ENCODE data around the gene DNAJC30.

DNAJC30 gene

DNA sequence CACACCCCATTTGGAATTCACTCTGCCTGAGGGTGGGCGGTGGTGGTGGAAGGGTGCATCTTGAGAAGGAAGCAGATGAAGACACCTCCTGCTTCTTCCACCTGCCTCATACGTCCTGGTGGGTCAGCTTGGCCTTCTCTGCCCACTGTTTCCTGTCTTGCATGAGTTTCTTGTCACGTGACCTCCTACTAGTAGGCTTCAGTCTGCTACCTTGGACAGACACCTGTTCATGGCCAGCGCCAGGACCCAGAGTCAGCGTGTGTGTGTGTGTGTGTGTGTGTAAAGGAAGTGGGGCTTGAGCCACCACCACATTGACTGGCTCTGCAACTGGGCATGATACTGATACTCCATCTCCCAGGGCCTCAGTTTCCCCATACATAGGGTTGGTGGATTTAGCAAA, 32.7 kb downstream of the DNAJC30 start:
- TF ChIP-seq, protein P1, sequence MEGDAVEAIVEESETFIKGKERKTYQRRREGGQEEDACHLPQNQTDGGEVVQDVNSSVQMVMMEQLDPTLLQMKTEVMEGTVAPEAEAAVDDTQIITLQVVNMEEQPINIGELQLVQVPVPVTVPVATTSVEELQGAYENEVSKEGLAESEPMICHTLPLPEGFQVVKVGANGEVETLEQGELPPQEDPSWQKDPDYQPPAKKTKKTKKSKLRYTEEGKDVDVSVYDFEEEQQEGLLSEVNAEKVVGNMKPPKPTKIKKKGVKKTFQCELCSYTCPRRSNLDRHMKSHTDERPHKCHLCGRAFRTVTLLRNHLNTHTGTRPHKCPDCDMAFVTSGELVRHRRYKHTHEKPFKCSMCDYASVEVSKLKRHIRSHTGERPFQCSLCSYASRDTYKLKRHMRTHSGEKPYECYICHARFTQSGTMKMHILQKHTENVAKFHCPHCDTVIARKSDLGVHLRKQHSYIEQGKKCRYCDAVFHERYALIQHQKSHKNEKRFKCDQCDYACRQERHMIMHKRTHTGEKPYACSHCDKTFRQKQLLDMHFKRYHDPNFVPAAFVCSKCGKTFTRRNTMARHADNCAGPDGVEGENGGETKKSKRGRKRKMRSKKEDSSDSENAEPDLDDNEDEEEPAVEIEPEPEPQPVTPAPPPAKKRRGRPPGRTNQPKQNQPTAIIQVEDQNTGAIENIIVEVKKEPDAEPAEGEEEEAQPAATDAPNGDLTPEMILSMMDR (IDR thresholded peaks at IDR 0.05; ENCODE audit: extremely low read depth, missing control alignments), result no peak
- DNase-seq (ENCODE audit: low spot score), result no peak

DNA sequence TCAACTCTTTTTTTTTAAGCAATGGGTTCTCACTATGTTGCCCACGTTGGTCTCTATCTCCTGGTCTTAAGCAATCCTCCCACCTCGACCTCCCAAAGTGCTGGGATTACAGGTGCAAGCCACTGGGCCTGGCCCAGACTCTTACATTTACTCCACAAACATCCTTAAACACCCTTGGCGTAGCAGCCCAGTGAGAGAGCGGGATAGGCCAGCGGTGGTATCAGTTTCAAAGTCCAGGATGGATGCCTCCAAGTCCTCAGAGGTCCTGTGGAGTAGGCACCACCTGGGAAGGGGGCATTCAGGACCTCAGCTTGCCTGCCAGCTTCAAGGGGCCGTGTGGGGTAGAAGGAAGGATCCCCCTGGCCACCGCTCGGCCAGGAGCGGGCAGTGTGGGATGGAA, 33.7 kb downstream of the DNAJC30 start:
- no peak for DNase-seq (ENCODE audit: low spot score)
- TF ChIP-seq, protein P1 (IDR thresholded peaks at IDR 0.05; ENCODE audit: extremely low read depth, missing control alignments), result no peak

DNA sequence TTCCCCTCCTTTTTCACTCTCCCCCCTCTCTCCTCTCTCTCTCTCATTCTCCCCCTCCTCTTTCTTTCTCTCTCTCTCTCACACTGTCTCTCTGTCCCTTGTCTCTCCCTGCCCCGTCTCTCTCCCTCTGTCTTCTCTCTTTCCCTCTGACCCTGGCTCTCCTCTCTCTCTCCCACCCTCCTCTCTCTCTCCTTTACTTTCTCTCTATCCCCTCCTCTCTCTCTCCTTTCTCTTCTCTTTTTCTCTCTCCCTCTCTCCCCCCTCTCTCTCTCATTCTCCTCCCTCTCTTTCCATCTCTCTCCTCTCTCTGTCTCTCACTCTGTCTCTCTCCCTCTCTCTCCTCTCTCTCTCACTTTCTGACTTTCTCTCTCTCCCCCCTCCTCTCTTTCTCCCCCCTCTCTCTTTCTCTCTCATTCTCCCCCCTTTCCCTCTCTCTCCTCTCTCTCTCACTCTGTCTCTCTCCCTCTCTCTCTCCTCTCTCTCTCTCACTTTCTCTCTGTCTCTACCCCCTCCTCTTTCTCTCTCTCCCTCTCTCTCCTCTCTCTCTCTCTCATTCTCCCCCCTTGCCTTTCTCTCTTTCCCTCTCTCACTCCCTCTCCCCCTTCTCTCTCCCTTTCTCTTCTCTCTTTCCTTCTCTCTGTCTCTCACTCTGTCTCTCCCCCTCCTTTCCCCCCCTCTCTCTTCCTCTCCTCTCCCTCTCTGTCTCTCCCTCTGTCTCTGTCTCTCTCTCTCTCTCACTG, 34.5 kb downstream of the DNAJC30 start:
- TF ChIP-seq, protein P1 (IDR thresholded peaks at IDR 0.05; ENCODE audit: extremely low read depth, missing control alignments), result no peak
- no peak for DNase-seq (ENCODE audit: low spot score)

DNA sequence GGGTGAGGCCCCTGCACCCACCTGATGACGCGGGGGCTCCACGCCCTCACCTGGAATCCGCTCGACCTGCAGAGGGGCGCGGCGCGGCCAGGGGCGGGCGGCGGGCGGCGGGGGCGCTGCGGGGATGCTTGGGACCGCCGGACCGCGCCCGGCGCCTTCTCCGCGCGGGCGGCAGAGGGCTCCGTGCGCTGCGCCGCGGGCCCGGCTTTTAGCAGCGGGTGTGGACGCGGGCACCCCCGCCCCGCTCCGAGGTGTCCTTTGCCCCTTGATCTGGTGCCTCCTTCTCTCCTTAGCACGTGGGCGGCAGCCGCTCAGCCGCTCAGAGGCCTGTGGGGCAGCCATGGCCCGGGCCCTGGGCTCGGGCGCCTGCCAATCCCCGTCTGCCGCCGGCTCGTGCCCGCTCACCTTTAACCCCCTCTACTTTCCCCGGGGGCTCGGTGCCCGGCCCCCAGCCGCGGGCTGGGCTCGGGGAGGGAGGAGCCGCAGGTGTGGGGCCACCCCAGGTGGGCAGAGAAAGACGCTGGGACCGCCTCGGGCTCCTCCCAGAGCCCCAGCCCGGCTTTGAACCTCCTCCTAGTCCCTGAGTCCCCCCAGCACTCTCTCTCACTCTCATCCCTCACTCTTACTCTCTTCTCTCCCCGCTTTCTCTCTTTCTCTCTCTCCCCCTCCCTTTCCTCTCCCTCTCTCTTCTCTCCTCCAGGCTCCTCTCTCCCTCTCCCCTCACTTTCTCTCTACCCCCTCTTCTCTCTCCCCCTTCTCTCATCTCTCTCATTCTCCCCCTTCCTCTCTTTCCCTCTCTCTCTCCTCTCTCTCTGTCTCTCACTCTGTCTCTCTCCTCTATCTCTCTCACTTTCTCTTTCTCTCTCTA, 35.3 kb downstream of the DNAJC30 start:
- TF ChIP-seq, protein P1 (IDR thresholded peaks at IDR 0.05; ENCODE audit: extremely low read depth, missing control alignments), result no peak
- DNase-seq (ENCODE audit: low spot score), result peak; percentile 63

DNA sequence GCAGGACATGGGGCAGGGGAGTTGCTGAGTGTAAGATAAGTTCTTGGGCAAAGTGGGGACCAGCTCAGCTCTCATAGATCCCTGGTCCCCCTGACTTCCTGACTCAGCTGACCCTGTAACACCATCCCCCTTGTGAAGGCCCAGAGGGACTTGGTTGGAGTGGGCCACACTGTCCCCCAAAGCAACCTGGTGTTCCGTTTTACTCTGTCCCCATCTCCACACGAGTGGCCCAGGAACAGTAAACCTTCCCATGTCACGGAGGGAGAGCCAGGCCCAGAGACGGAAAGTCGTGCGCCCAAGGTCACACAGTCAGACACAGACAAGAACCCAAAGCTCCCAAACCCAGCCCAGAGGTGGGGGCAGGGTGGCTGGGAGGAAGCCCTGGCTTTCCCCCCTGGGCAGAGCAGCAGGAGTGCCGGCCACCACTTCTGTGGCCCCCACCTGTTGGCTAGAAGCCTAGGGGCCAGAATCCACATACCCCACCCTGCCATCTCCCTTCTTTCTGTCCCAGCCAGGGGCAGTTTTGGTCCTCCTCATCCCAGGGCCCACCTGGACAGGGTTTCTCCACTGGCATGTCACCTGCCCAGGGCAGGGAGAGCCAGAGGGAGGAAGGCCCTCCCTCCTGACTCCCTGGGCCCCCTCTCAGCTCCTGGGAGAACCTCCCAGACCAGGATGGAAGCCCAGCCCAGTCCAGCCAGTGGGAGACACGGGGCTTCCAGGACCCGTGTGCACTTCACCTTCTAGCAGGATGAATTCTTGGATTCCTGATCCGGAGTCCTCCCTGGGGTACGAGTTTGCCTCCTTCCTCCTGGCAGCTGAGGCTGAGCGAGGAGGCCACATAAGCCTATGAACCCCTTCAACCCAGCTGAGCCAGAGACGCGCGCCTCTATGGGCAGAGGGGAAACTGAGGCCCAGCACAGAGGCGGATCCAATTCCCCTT, 36.2 kb downstream of the DNAJC30 start:
- TF ChIP-seq, protein P1 (IDR thresholded peaks at IDR 0.05; ENCODE audit: extremely low read depth, missing control alignments), result no peak
- DNase-seq (ENCODE audit: low spot score), result no peak

DNA sequence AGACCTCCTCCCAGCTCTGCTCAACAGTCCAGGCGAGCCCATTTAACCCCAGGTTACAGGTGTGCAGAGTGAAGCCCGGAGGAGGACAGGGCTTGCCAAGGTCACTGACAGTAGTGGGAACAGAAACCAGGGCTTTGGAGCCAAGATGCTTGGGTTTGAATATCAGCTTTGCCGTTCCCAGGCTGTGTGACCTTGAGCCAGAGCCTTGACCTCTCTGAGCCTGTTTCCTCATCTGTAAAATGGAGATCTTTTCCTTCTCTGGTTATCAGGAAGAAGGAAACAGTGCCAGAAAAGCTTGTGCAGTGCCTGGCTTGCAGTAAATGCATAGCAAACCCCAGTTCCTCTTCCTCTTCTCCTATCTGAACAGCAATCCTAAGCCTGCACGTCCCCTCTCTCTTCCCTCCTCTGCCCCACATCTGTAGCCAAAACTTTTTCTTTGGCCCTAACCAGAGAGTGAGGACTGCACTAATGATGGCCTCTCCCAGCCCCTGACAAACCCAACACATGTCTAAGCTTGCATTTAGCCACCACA, 37.5 kb downstream of the DNAJC30 start:
- no peak for DNase-seq (ENCODE audit: low spot score)
- TF ChIP-seq, protein P1 (IDR thresholded peaks at IDR 0.05; ENCODE audit: extremely low read depth, missing control alignments), result no peak

Measured in GM20000 (cell line).